ENCODE data around the gene SEMA6B. TPM values are rescaled to one million over a fixed set of nuclear protein-coding genes. Genes with fewer than 3 reads are reported as not detected.

Gene SEMA6B
- total RNA-seq, 2 experiments from 2014 or later, result 0.17 TPM; not detected in 1

GRCh38 chr19:4516199-4516938 is 43.1 kb downstream of the SEMA6B start:
- H3K4me1 Mint-ChIP-seq (ENCODE audit: low read depth), result no peaks in the 10 kb centered on the region
- no peak overlapping the region for H3K4me3 Mint-ChIP-seq
- no peak overlapping the region for H3K27ac Mint-ChIP-seq
- DNase-seq, result no peak
- intact Hi-C loops (cut with micrococcal nuclease), result no loop called here
- no peaks in the 10 kb centered on the region for H3K36me3 Mint-ChIP-seq (ENCODE audit: low read depth)
- CTCF ChIA-PET, result interaction anchor here (1.1 kb wide), 2 partner anchors 9 to 235 kb away, joined by 3 to 5 read pairs; no protein-coding TSS in a partner anchor
- H3K27me3 Mint-ChIP-seq (ENCODE audit: low read depth), result peaks cover 5% of the 10 kb centered on the region
- no peaks in the 10 kb centered on the region for H3K9me3 Mint-ChIP-seq

- intact Hi-C loops (cut with micrococcal nuclease), result no loop called here
- DNase-seq, result no peak
- Mint-ChIP-seq H3K4me1 (ENCODE audit: low read depth) (no peaks in the 10 kb centered on the region), H3K27me3 (ENCODE audit: low read depth) (peaks cover 5% of the 10 kb centered on the region), H3K36me3 (ENCODE audit: low read depth) (no peaks in the 10 kb centered on the region), H3K9me3 (no peaks in the 10 kb centered on the region), H3K4me3 (no peak overlapping the region), H3K27ac (no peak overlapping the region)
- CTCF ChIA-PET, result interaction anchor here (1.1 kb wide), 2 partner anchors 9 to 235 kb away, joined by 3 to 5 read pairs; no protein-coding TSS in a partner anchor
Measured at GRCh38 chr19:4515732-4516131, 43.8 kb downstream of the SEMA6B start.

GRCh38 chr19:4513248-4513647 is 46.2 kb downstream of the SEMA6B start:
- H3K27ac Mint-ChIP-seq, result no peak overlapping the region
- CTCF ChIA-PET, result no interaction called here

GRCh38 chr19:4512070-4512469 is 47.4 kb downstream of the SEMA6B start:
- DNase-seq, result no peak
- no peaks in the 10 kb centered on the region for H3K36me3 Mint-ChIP-seq (ENCODE audit: low read depth)
- H3K9me3 Mint-ChIP-seq, result no peaks in the 10 kb centered on the region
- H3K4me3 Mint-ChIP-seq, result no peak overlapping the region
- H3K4me1 Mint-ChIP-seq (ENCODE audit: low read depth), result no peaks in the 10 kb centered on the region
- H3K27ac Mint-ChIP-seq, result no peak overlapping the region
- no peaks in the 10 kb centered on the region for H3K27me3 Mint-ChIP-seq (ENCODE audit: low read depth)
- intact Hi-C loops (cut with micrococcal nuclease), result no loop called here
- CTCF ChIA-PET, result no interaction called here

More at GRCh38 chr19:4513248-4513647, 46.2 kb downstream of the SEMA6B start:
- H3K36me3 Mint-ChIP-seq (ENCODE audit: low read depth), result no peaks in the 10 kb centered on the region
- H3K27me3 Mint-ChIP-seq (ENCODE audit: low read depth), result no peaks in the 10 kb centered on the region
- no peaks in the 10 kb centered on the region for H3K4me1 Mint-ChIP-seq (ENCODE audit: low read depth)
- no peak for DNase-seq
- intact Hi-C loops (cut with micrococcal nuclease), result no loop called here
- no peaks in the 10 kb centered on the region for H3K9me3 Mint-ChIP-seq
- H3K4me3 Mint-ChIP-seq, result no peak overlapping the region

- Mint-ChIP-seq H3K36me3 (ENCODE audit: low read depth) (no peaks in the 10 kb centered on the region), H3K9me3 (no peaks in the 10 kb centered on the region), H3K27ac (no peak overlapping the region), H3K27me3 (ENCODE audit: low read depth) (no peaks in the 10 kb centered on the region), H3K4me1 (ENCODE audit: low read depth) (peaks cover 3% of the 10 kb centered on the region), H3K4me3 (no peak overlapping the region)
- no peak for DNase-seq
- CTCF ChIA-PET, result no interaction called here
- intact Hi-C loops (cut with micrococcal nuclease), result no loop called here
Measured at GRCh38 chr19:4511300-4512054, 48.0 kb downstream of the SEMA6B start.

GRCh38 chr19:4510435-4511255 is 48.8 kb downstream of the SEMA6B start:
- Mint-ChIP-seq H3K36me3 (ENCODE audit: low read depth) (no peaks in the 10 kb centered on the region), H3K27me3 (ENCODE audit: low read depth) (no peaks in the 10 kb centered on the region), H3K27ac (no peak overlapping the region), H3K9me3 (no peaks in the 10 kb centered on the region), H3K4me1 (ENCODE audit: low read depth) (peaks cover 6% of the 10 kb centered on the region), H3K4me3 (no peak overlapping the region)
- DNase-seq, result no peak
- intact Hi-C loops (cut with micrococcal nuclease), result no loop called here
- CTCF ChIA-PET, result no interaction called here

- Mint-ChIP-seq H3K9me3 (no peaks in the 10 kb centered on the region), H3K4me1 (ENCODE audit: low read depth) (peaks cover 6% of the 10 kb centered on the region), H3K4me3 (no peak overlapping the region), H3K27ac (no peak overlapping the region), H3K36me3 (ENCODE audit: low read depth) (no peaks in the 10 kb centered on the region), H3K27me3 (ENCODE audit: low read depth) (no peaks in the 10 kb centered on the region)
- DNase-seq, result no peak
- intact Hi-C loops (cut with micrococcal nuclease), result no loop called here
- CTCF ChIA-PET, result interaction anchor here (0.7 to 1.5 kb wide), 3 partner anchors 13 to 242 kb away, joined by 3 to 4 read pairs (median 3); no protein-coding TSS in a partner anchor
Measured at GRCh38 chr19:4508698-4509097, 50.8 kb downstream of the SEMA6B start.

GRCh38 chr19:4507804-4508203 is 51.7 kb downstream of the SEMA6B start:
- no peaks in the 10 kb centered on the region for H3K9me3 Mint-ChIP-seq

GRCh38 chr19:4507150-4507452 is 52.4 kb downstream of the SEMA6B start:
- Mint-ChIP-seq H3K4me3 (no peak overlapping the region), H3K4me1 (ENCODE audit: low read depth) (peaks cover 6% of the 10 kb centered on the region), H3K36me3 (ENCODE audit: low read depth) (no peaks in the 10 kb centered on the region), H3K27ac (no peak overlapping the region), H3K9me3 (no peaks in the 10 kb centered on the region), H3K27me3 (ENCODE audit: low read depth) (no peaks in the 10 kb centered on the region)
- intact Hi-C loops (cut with micrococcal nuclease), result no loop called here
- no peak for DNase-seq
- CTCF ChIA-PET, result interaction anchor here (1.5 kb wide), 1 partner anchor 17 kb away, joined by 3 read pairs; no protein-coding TSS in a partner anchor

More at GRCh38 chr19:4507804-4508203, 51.7 kb downstream of the SEMA6B start:
- CTCF ChIA-PET, result interaction anchor here (0.7 to 1.5 kb wide), 2 partner anchors 14 to 17 kb away, joined by 3 read pairs; no protein-coding TSS in a partner anchor
- intact Hi-C loops (cut with micrococcal nuclease), result no loop called here
- H3K36me3 Mint-ChIP-seq (ENCODE audit: low read depth), result no peaks in the 10 kb centered on the region
- no peak overlapping the region for H3K27ac Mint-ChIP-seq
- H3K4me3 Mint-ChIP-seq, result no peak overlapping the region
- DNase-seq, result no peak
- peaks cover 6% of the 10 kb centered on the region for H3K4me1 Mint-ChIP-seq (ENCODE audit: low read depth)
- H3K27me3 Mint-ChIP-seq (ENCODE audit: low read depth), result no peaks in the 10 kb centered on the region

- Mint-ChIP-seq H3K9me3 (no peaks in the 10 kb centered on the region), H3K36me3 (ENCODE audit: low read depth) (no peaks in the 10 kb centered on the region), H3K27ac (no peak overlapping the region), H3K4me3 (no peak overlapping the region), H3K27me3 (ENCODE audit: low read depth) (no peaks in the 10 kb centered on the region), H3K4me1 (ENCODE audit: low read depth) (peaks cover 6% of the 10 kb centered on the region)
- peak; percentile 24 for DNase-seq
- intact Hi-C loops (cut with micrococcal nuclease), result no loop called here
- CTCF ChIA-PET, result interaction anchor here (1.5 kb wide), 1 partner anchor 18 kb away, joined by 3 read pairs; no protein-coding TSS in a partner anchor
Measured at GRCh38 chr19:4506449-4507149, 52.9 kb downstream of the SEMA6B start.

GRCh38 chr19:4505570-4506448 is 53.7 kb downstream of the SEMA6B start:
- H3K27ac Mint-ChIP-seq, result no peak overlapping the region
- peaks cover 6% of the 10 kb centered on the region for H3K4me1 Mint-ChIP-seq (ENCODE audit: low read depth)
- no peaks in the 10 kb centered on the region for H3K9me3 Mint-ChIP-seq
- no peak for DNase-seq
- CTCF ChIA-PET, result no interaction called here
- H3K4me3 Mint-ChIP-seq, result no peak overlapping the region
- intact Hi-C loops (cut with micrococcal nuclease), result no loop called here
- peaks cover under 1% of the 10 kb centered on the region for H3K36me3 Mint-ChIP-seq (ENCODE audit: low read depth)
- H3K27me3 Mint-ChIP-seq (ENCODE audit: low read depth), result no peaks in the 10 kb centered on the region

Measured in activated naive CD4-positive, alpha-beta T cell treated with anti-CD3 and anti-CD28 coated beads for 36 hours (primary cell).